NCI-H524 (cell line): Measurements from ENCODE around the gene SLC16A10.

ENCODE experiments used
- DNase-seq, 2 experiments: peaks; one replicate each; lab custom pipeline; 2025; lab: John Stamatoyannopoulos, UW

The SLC16A10 gene

GRCh38 chr6:111260570-111261298, 173.4 kb downstream of the SLC16A10 start:
- DNase-seq, result no peak

DNA sequence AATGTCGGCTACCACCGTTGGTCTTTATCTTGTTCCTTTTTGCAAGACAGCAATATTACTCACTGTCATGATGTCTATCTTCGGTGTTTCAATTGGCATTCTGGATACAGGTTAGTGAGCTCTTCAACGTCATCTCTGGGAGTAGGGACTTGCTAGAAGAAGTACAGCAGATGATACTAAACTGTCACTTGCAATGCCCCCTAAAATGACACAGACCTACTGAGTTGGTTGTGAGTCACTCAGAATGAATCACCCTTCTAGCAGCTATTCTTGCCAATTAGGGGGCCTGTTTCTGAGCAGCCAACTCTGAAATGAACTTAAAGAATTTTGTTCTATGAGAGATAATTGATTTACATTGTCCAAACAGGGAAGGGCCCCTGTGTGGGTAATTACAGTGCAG, 176.5 kb downstream of the SLC16A10 start:
- DNase-seq, result no peak

DNA sequence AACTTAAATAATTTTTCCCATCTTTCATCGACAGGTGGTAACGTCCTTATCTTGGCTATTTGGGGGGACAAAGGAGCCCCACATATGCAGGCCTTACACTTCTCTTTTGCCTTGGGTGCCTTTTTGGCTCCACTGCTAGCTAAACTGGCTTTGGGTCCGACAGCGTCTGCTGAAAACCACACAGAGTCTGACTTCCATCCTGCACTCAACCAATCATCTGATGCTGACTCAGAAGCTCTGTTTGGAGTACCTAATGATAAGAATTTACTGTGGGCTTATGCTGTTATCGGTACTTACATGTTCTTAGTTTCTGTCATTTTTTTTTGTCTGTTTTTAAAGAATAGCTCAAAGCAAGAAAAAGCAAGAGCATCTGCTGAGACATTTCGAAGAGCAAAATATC, 178.5 kb downstream of the SLC16A10 start:
- DNase-seq, result no peak

DNA sequence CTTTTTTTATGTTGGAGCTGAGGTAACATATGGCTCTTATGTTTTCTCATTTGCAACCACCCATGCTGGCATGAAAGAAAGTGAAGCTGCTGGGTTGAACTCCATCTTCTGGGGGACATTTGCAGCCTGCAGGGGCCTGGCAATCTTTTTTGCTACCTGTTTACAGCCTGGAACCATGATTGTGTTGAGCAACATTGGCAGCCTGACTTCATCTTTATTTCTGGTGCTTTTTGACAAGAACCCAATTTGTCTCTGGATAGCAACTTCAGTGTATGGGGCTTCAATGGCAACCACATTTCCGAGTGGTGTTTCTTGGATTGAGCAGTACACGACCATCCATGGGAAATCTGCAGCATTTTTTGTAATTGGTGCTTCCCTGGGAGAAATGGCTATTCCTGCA, 179.0 kb downstream of the SLC16A10 start:
- DNase-seq, result no peak

GRCh38 chr6:111267764-111268333, 180.5 kb downstream of the SLC16A10 start:
- no peak for DNase-seq

GRCh38 chr6:111269401-111269970, 182.2 kb downstream of the SLC16A10 start:
- no peak for DNase-seq

- DNase-seq, result no peak
These were observed 182.8 kb downstream of the SLC16A10 start for GRCh38 chr6:111270121-111270520.

DNA sequence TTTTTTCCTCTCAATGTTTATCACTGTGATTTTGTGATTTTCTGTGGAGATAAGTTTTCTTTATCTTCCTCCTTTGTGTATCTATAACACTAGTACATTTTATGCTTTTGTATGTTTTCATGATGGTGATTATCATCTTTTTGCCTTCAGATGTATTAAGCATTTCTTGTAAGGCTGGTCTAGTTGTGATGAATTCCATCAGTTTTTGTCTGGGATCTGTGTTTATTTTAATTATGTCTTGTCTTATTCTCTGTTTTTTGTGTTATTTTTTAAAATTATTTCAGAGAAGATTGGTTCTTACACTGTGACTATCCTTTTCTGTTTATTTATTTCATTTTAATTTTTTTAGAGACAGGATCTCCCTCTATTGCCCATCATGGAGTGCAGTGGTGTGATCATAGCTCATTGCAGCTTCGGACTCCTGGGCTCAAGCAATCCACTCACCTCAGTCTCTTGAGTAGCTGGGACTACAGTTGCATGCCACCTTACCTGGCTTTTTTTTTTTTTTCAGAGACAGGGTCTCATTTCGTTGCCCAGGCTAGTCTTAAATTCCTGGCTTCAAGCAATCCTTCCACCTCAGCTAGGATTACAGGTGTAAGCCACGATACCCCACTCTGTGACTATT, 187.4 kb downstream of the SLC16A10 start:
- DNase-seq, result no peak

DNA sequence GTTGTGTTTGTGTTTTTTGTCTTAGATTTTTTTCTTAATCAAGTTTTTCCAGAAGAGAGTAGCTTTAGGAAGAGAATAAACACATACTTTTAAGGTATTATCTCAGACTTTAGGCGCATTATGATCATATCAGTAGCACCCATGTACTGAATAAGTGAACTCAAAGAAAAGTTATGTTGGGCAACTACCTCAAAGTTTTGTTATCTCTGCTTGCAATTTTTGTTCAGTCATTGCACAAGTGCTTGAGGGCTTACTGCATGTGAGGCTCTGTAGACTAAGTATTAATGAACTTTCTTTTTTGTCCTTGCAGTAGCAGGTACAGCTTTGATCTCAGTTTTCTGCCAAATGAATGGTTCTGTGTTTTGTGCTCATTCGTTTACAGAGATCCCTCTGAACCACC, 189.0 kb downstream of the SLC16A10 start:
- DNase-seq, result no peak

DNA sequence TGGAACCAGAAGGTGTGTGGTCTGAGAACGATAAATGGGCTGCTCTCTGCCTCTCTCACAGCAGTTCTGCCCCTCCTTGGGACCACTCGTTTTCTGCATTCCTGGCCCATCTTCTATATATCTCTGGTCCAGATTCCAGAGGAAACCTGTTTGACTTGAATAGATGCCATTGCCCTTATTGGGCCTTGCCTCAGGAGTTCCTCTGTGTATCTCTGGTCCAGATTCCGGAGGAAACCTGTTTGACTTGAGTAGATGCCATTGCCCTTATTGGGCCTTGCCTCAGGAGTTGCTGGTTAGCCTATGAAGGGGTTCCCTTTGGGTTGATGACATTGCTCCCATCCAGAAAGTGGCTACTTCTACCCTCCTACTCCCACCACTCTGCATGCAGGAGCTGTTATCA, 189.4 kb downstream of the SLC16A10 start:
- no peak for DNase-seq

GRCh38 chr6:111277819-111278218, 190.5 kb downstream of the SLC16A10 start:
- DNase-seq, result no peak

DNA sequence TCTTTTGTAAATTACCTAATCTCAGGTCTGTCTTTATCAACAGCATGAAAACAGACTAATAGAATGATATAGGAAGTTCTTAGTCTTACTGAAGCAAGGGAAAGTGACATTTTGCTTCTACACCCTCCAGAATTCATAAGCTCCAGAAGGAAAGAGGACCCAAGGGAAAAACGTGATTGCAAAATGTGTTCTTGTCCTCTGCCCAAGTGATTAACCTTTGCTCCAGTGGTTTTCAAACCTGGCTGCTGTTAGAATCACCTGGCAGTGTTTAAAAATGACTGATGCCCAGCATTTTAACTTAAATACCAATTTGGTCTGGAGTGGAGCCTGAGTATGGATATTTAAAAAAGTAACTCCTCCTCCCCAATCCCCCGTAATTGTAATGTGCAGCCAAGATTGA, 191.4 kb downstream of the SLC16A10 start:
- no peak for DNase-seq

- DNase-seq, result no peak
These were observed 193.2 kb downstream of the SLC16A10 start for GRCh38 chr6:111280445-111280955.
